Measurements from ENCODE around the gene FABP2. TPM values are rescaled to one million over a fixed set of nuclear protein-coding genes. Genes with fewer than 3 reads are reported as not detected.
"Not testable (repeated sequence)": the region's sequence is repeated elsewhere in the genome, so short reads cannot be mapped to it uniquely, and the experiment has no call there.

Gene FABP2
- not detected in 2 replicates for total RNA-seq (2014; rRNA removed; shearing (Covaris generic); ENCODE audit: low replicate concordance)

- DNase-seq (ENCODE audit: low read depth), result no peak
- in situ Hi-C loops (cut with HindIII; ENCODE audit: low pct_unique_long_range_greater_than_20kb, low sequenced_read_pairs), result no loop called here
Observed at GRCh38 chr4:119321921-119322687, at the start of gene FABP2. FABP2 (minus strand) TSS chr4:119322138; CDS start chr4:119322102, 36 bp downstream.

GRCh38 chr4:119370951-119371683 is 49.2 kb upstream of the FABP2 start:
- in situ Hi-C loops (cut with HindIII; ENCODE audit: low pct_unique_long_range_greater_than_20kb, low sequenced_read_pairs); DNase-seq (ENCODE audit: low read depth): not testable (repeated sequence)

- DNase-seq (ENCODE audit: low read depth), result peak; percentile 75
Observed at GRCh38 chr4:119370392-119370791, 48.5 kb upstream of the FABP2 start.

GRCh38 chr4:119366802-119367201 is 44.9 kb upstream of the FABP2 start:
- in situ Hi-C loops (cut with HindIII; ENCODE audit: low pct_unique_long_range_greater_than_20kb, low sequenced_read_pairs); DNase-seq (ENCODE audit: low read depth): not testable (repeated sequence)

More at GRCh38 chr4:119370392-119370791, 48.5 kb upstream of the FABP2 start:
- in situ Hi-C loops (cut with HindIII; ENCODE audit: low pct_unique_long_range_greater_than_20kb, low sequenced_read_pairs), result not testable (repeated sequence)

GRCh38 chr4:119364203-119364602 is 42.3 kb upstream of the FABP2 start:
- DNase-seq (ENCODE audit: low read depth); in situ Hi-C loops (cut with HindIII; ENCODE audit: low pct_unique_long_range_greater_than_20kb, low sequenced_read_pairs): not testable (repeated sequence)

GRCh38 chr4:119363372-119363771 is 41.4 kb upstream of the FABP2 start:
- in situ Hi-C loops (cut with HindIII; ENCODE audit: low pct_unique_long_range_greater_than_20kb, low sequenced_read_pairs); DNase-seq (ENCODE audit: low read depth): not testable (repeated sequence)

GRCh38 chr4:119362413-119362812 is 40.5 kb upstream of the FABP2 start:
- DNase-seq (ENCODE audit: low read depth); in situ Hi-C loops (cut with HindIII; ENCODE audit: low pct_unique_long_range_greater_than_20kb, low sequenced_read_pairs): not testable (repeated sequence)

- in situ Hi-C loops (cut with HindIII; ENCODE audit: low pct_unique_long_range_greater_than_20kb, low sequenced_read_pairs); DNase-seq (ENCODE audit: low read depth): not testable (repeated sequence)
Observed at GRCh38 chr4:119359873-119360272, 37.9 kb upstream of the FABP2 start.

- DNase-seq (ENCODE audit: low read depth); in situ Hi-C loops (cut with HindIII; ENCODE audit: low pct_unique_long_range_greater_than_20kb, low sequenced_read_pairs): not testable (repeated sequence)
Observed at GRCh38 chr4:119356796-119357195, 34.9 kb upstream of the FABP2 start.

GRCh38 chr4:119356041-119356440 is 34.1 kb upstream of the FABP2 start:
- DNase-seq (ENCODE audit: low read depth); in situ Hi-C loops (cut with HindIII; ENCODE audit: low pct_unique_long_range_greater_than_20kb, low sequenced_read_pairs): not testable (repeated sequence)

- in situ Hi-C loops (cut with HindIII; ENCODE audit: low pct_unique_long_range_greater_than_20kb, low sequenced_read_pairs); DNase-seq (ENCODE audit: low read depth): not testable (repeated sequence)
Observed at GRCh38 chr4:119353364-119353763, 31.4 kb upstream of the FABP2 start.

- in situ Hi-C loops (cut with HindIII; ENCODE audit: low pct_unique_long_range_greater_than_20kb, low sequenced_read_pairs); DNase-seq (ENCODE audit: low read depth): not testable (repeated sequence)
Observed at GRCh38 chr4:119348169-119348568, 26.2 kb upstream of the FABP2 start.

- DNase-seq (ENCODE audit: low read depth), result not testable (repeated sequence)
Observed at GRCh38 chr4:119343293-119343692, 21.4 kb upstream of the FABP2 start.

GRCh38 chr4:119339895-119340294 is 18.0 kb upstream of the FABP2 start:
- DNase-seq (ENCODE audit: low read depth); in situ Hi-C loops (cut with HindIII; ENCODE audit: low pct_unique_long_range_greater_than_20kb, low sequenced_read_pairs): not testable (repeated sequence)

More at GRCh38 chr4:119343293-119343692, 21.4 kb upstream of the FABP2 start:
- in situ Hi-C loops (cut with HindIII; ENCODE audit: low pct_unique_long_range_greater_than_20kb, low sequenced_read_pairs), result not testable (repeated sequence)

GRCh38 chr4:119337010-119337409 is 15.1 kb upstream of the FABP2 start:
- no peak for DNase-seq (ENCODE audit: low read depth)

GRCh38 chr4:119336332-119336979 is 14.5 kb upstream of the FABP2 start:
- not testable (repeated sequence) for DNase-seq (ENCODE audit: low read depth)

More at GRCh38 chr4:119337010-119337409, 15.1 kb upstream of the FABP2 start:
- in situ Hi-C loops (cut with HindIII; ENCODE audit: low pct_unique_long_range_greater_than_20kb, low sequenced_read_pairs), result no loop called here

GRCh38 chr4:119329835-119330620 is 8.1 kb upstream of the FABP2 start:
- no peak for DNase-seq (ENCODE audit: low read depth)
- in situ Hi-C loops (cut with HindIII; ENCODE audit: low pct_unique_long_range_greater_than_20kb, low sequenced_read_pairs), result no loop called here

More at GRCh38 chr4:119336332-119336979, 14.5 kb upstream of the FABP2 start:
- in situ Hi-C loops (cut with HindIII; ENCODE audit: low pct_unique_long_range_greater_than_20kb, low sequenced_read_pairs), result not testable (repeated sequence)

GRCh38 chr4:119328695-119329094 is 6.8 kb upstream of the FABP2 start:
- in situ Hi-C loops (cut with HindIII; ENCODE audit: low pct_unique_long_range_greater_than_20kb, low sequenced_read_pairs), result no loop called here

More at GRCh38 chr4:119328695-119329094, 6.8 kb upstream of the FABP2 start:
- no peak for DNase-seq (ENCODE audit: low read depth)
